HepG2 (cell line): ENCODE data around the gene SEC62. TPM values are rescaled to one million over a fixed set of nuclear protein-coding genes. Genes with fewer than 3 reads are reported as not detected.

Source experiments
- BHLHE40 ChIP-seq: IDR thresholded peaks from 2 replicates; pipeline ENCODE4 v1.6.1; 2011; ENCODE audit warnings: low read length, improper control_type of control experiment
- HDAC1 ChIP-seq: sonication (generic); formaldehyde crosslinking; IDR thresholded peaks from 2 replicates; pipeline ENCODE4 v1.5.1; 2020; ENCODE audit warnings: mild to moderate bottlenecking, missing genetic modification reagents
- JUNB ChIP-seq: sonication (generic); formaldehyde crosslinking; IDR thresholded peaks from 2 replicates; pipeline ENCODE4 v1.8.0; 2022; ENCODE audit warnings: missing genetic modification reagents, mild to moderate bottlenecking, borderline replicate concordance
- KDM2A ChIP-seq: sonication (generic); formaldehyde crosslinking; IDR thresholded peaks from 2 replicates; pipeline ENCODE4 v1.4.0; 2020; ENCODE audit warnings: low read depth, missing genetic modification reagents, borderline replicate concordance
- PTBP1 ChIP-seq: fragments of 200-400 bp; formaldehyde crosslinking; IDR thresholded peaks from 2 replicates; pipeline ENCODE4 v1.6.1; 2018; ENCODE audit warnings: low read length, low read depth; ENCODE audit not compliant: poor library complexity, severe bottlenecking
- RNF2 ChIP-seq: fragments of 450-650 bp; conservative IDR thresholded peaks from 2 replicates; pipeline ENCODE4 v1.6.1; 2016; ENCODE audit warnings: low read depth
- STAG1 ChIP-seq: sonication (generic); formaldehyde crosslinking; IDR thresholded peaks from 2 replicates; pipeline ENCODE4 v1.4.0; 2020; ENCODE audit warnings: missing genetic modification reagents
- YEATS2 ChIP-seq: sonication (generic); formaldehyde crosslinking; IDR thresholded peaks from 2 replicates; pipeline ENCODE4 v1.4.0; 2020; ENCODE audit warnings: missing genetic modification reagents, borderline replicate concordance
- ZNF205 ChIP-seq: IDR thresholded peaks from 2 replicates; pipeline ENCODE4 v1.6.1; 2018; ENCODE audit warnings: missing biosample characterization, missing genetic modification reagents
- ZNF274 ChIP-seq: sonication (generic); formaldehyde crosslinking; IDR thresholded peaks from 2 replicates; pipeline ENCODE4 v1.5.1; 2020; ENCODE audit warnings: mild to moderate bottlenecking, missing genetic modification reagents
- ZNF350 ChIP-seq: sonication (generic); formaldehyde crosslinking; IDR thresholded peaks from 2 replicates; pipeline ENCODE4 v1.4.0; 2020; ENCODE audit warnings: mild to moderate bottlenecking, low read depth, missing genetic modification reagents, borderline replicate concordance
- ZNF570 ChIP-seq: sonication (generic); formaldehyde crosslinking; IDR thresholded peaks from 2 replicates; pipeline ENCODE4 v1.4.0; 2020; ENCODE audit warnings: mild to moderate bottlenecking, missing genetic modification reagents, borderline replicate concordance
- ZNF629 ChIP-seq: sonication (generic); formaldehyde crosslinking; conservative IDR thresholded peaks from 2 replicates; pipeline ENCODE4 v1.5.0; 2020; ENCODE audit warnings: missing genetic modification reagents
- ZNF879 ChIP-seq: sonication (generic); formaldehyde crosslinking; IDR thresholded peaks from 2 replicates; pipeline ENCODE4 v1.8.1; 2023; ENCODE audit warnings: missing genetic modification reagents
- polyA plus RNA-seq, 8 experiments: library from polyadenylated mRNA; depleted of rRNA in 3 of 8; stranded (reverse) in 7 of 8; unstranded in 1 of 8; fragments of >200 nt; fragmentation: Illumina TruSeq in 4 of 8; extraction: Trizol in 4 of 8; gene quantifications; 2 replicates each; pipeline versions ENCODE4 v1.2.1 to v1.2.3, GENCODE V29; 2011 to 2016; ENCODE audit warnings: low read depth in 4 of 8, missing spikeins in 1 of 8, mixed read lengths in 1 of 8; ENCODE audit not compliant: insufficient read depth in 1 of 8
- total RNA-seq, 5 experiments: library from RNA; depleted of rRNA; stranded (reverse); fragments of >200 nt; fragmentation: Illumina TruSeq; extraction: Trizol; gene quantifications; 2 replicates each; pipeline ENCODE4 v1.2.3, GENCODE V29; 2016; ENCODE audit warnings: low read depth in 1 of 5
- TF ChIP-seq, protein P1 (sequence below): sonication (generic); formaldehyde crosslinking; IDR thresholded peaks from 2 replicates; pipeline ENCODE4 v1.5.1; 2020; ENCODE audit warnings: missing genetic modification reagents, mild to moderate bottlenecking, borderline replicate concordance
- TF ChIP-seq, protein P2 (sequence below): sonication (generic); formaldehyde crosslinking; IDR thresholded peaks from 2 replicates; pipeline ENCODE4 v1.4.0; 2020; ENCODE audit warnings: mild to moderate bottlenecking, missing genetic modification reagents
- TF ChIP-seq, protein P3 (sequence below): sonication (generic); formaldehyde crosslinking; IDR thresholded peaks from 2 replicates; pipeline ENCODE4 v1.8.0; 2022; ENCODE audit warnings: missing genetic modification reagents, mild to moderate bottlenecking, moderate library complexity, borderline replicate concordance
- TF ChIP-seq, protein P4 (sequence below), 2 experiments: sonication (generic) in 1 of 2; formaldehyde crosslinking in 1 of 2; IDR thresholded peaks; 2 replicates each; pipeline versions ENCODE4 v1.5.1 to v1.6.1; 2011 to 2020; ENCODE audit warnings: borderline replicate concordance in 1 of 2, low read depth in 1 of 2, low read length in 1 of 2, mild to moderate bottlenecking in 1 of 2, missing genetic modification reagents in 1 of 2, moderate library complexity in 1 of 2
- TF ChIP-seq, protein P5 (sequence below): IDR thresholded peaks from 2 replicates; pipeline ENCODE4 v1.6.1; 2012; ENCODE audit warnings: inconsistent platforms
- TF ChIP-seq, protein P6 (sequence below): IDR thresholded peaks from 2 replicates; pipeline ENCODE4 v1.6.1; 2018; ENCODE audit warnings: missing genetic modification reagents, mild to moderate bottlenecking, missing compliant biosample characterization

SEC62 gene
- total and polyA plus RNA-seq, 2 of the 13 experiments (the other 11 are each of a cell fraction or from before 2014, with no cell fraction given) = 54.0 to 68.7 TPM

DNA sequence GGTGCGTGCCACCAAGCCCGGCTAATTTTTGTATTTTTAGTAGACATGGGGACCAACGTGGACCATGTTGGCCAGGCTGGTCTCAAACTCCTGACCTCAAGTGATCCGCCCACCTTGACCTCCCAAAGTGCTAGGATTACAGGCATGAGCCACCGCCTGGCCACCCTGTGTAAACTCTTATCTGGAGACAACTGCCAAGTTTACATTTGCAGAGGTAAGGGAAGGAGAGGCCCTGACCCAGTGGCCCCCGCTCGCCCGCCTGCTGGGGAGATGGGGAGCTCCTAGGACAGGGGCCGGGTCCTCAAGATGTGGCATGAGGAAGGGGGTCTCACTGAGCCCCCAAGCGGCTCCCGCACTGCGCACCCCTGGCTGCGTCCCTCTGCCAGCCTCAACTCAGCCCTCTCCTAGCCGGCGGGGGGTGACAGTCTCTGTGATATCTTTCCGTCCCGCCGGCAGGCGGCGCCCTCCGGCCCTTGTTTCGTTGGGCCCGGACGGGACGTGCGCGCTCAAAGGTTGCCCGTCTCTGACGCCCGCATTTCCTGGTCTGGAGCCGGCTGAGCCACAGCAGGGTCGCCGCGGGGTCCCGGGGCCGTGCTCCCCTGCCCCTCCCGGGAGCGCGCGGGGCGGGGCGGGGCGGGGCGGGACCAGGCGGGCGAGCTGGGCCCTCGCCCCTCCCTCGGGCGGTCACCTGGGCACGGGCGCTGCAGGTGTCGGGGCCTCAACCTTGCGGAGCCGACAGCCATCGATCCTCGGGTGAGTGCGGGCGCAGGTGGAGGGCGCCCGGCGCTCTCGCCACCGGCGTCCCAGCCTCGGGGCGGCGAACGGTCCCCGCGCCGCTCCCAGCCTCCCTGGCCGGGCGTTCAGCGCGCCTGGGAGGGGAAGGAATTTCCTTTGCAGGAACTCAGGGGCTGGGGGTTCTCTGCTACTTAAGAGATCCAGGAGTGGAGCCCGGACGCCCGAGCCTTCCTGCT is 71.1 kb downstream of the SEC62 start, which contains the start of gene GPR160 (continued):
- no peak for TF ChIP-seq JUNB (CRISPR knock-in tag)
- peak; percentile 68 for TF ChIP-seq HDAC1
- TF ChIP-seq STAG1 (CRISPR knock-in tag) = peak; percentile 69
- peak; percentile 35 for TF ChIP-seq BHLHE40
- TF ChIP-seq ZNF274 = 0 out of 2 replicates have a peak, but pooled peaks have one; percentile 57
- no peak for TF ChIP-seq ZNF205
- TF ChIP-seq ZNF629 = no peak; the same call in 1 of the 2 replicates
- no peak for TF ChIP-seq ZNF570 (CRISPR knock-in tag)
- no peak for TF ChIP-seq ZNF879
- TF ChIP-seq, protein P1, sequence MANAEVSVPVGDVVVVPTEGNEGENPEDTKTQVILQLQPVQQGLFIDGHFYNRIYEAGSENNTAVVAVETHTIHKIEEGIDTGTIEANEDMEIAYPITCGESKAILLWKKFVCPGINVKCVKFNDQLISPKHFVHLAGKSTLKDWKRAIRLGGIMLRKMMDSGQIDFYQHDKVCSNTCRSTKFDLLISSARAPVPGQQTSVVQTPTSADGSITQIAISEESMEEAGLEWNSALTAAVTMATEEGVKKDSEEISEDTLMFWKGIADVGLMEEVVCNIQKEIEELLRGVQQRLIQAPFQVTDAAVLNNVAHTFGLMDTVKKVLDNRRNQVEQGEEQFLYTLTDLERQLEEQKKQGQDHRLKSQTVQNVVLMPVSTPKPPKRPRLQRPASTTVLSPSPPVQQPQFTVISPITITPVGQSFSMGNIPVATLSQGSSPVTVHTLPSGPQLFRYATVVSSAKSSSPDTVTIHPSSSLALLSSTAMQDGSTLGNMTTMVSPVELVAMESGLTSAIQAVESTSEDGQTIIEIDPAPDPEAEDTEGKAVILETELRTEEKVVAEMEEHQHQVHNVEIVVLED (CRISPR knock-in tag) = peak; percentile 77; the same call in 1 of the 2 replicates
- TF ChIP-seq, protein P2, sequence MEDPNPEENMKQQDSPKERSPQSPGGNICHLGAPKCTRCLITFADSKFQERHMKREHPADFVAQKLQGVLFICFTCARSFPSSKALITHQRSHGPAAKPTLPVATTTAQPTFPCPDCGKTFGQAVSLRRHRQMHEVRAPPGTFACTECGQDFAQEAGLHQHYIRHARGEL (CRISPR knock-in tag) = no peak
- TF ChIP-seq, protein P3, sequence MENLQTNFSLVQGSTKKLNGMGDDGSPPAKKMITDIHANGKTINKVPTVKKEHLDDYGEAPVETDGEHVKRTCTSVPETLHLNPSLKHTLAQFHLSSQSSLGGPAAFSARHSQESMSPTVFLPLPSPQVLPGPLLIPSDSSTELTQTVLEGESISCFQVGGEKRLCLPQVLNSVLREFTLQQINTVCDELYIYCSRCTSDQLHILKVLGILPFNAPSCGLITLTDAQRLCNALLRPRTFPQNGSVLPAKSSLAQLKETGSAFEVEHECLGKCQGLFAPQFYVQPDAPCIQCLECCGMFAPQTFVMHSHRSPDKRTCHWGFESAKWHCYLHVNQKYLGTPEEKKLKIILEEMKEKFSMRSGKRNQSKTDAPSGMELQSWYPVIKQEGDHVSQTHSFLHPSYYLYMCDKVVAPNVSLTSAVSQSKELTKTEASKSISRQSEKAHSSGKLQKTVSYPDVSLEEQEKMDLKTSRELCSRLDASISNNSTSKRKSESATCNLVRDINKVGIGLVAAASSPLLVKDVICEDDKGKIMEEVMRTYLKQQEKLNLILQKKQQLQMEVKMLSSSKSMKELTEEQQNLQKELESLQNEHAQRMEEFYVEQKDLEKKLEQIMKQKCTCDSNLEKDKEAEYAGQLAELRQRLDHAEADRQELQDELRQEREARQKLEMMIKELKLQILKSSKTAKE (CRISPR knock-in tag) = peak; percentile 86
- TF ChIP-seq, protein P4, sequence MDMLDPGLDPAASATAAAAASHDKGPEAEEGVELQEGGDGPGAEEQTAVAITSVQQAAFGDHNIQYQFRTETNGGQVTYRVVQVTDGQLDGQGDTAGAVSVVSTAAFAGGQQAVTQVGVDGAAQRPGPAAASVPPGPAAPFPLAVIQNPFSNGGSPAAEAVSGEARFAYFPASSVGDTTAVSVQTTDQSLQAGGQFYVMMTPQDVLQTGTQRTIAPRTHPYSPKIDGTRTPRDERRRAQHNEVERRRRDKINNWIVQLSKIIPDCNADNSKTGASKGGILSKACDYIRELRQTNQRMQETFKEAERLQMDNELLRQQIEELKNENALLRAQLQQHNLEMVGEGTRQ (IDR thresholded peaks at IDR 0.05; ENCODE audit: low read depth, low read length) = no peak
- TF ChIP-seq, protein P4 (CRISPR knock-in tag; IDR thresholded peaks at IDR 0.05; ENCODE audit: borderline replicate concordance) = no peak
- no peak for TF ChIP-seq PTBP1
- TF ChIP-seq, protein P5, sequence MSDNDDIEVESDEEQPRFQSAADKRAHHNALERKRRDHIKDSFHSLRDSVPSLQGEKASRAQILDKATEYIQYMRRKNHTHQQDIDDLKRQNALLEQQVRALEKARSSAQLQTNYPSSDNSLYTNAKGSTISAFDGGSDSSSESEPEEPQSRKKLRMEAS = peak; percentile 46
- peak; percentile 77 for TF ChIP-seq KDM2A (CRISPR knock-in tag)
- no peak; the same call in 1 of the 2 replicates for TF ChIP-seq YEATS2 (CRISPR knock-in tag)
- TF ChIP-seq ZNF350 (CRISPR knock-in tag) = peak; percentile 51; the same call in 1 of the 2 replicates
- TF ChIP-seq, protein P6, sequence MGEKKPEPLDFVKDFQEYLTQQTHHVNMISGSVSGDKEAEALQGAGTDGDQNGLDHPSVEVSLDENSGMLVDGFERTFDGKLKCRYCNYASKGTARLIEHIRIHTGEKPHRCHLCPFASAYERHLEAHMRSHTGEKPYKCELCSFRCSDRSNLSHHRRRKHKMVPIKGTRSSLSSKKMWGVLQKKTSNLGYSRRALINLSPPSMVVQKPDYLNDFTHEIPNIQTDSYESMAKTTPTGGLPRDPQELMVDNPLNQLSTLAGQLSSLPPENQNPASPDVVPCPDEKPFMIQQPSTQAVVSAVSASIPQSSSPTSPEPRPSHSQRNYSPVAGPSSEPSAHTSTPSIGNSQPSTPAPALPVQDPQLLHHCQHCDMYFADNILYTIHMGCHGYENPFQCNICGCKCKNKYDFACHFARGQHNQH (CRISPR knock-in tag) = peak; percentile 75
- TF ChIP-seq RNF2 = no peak
